GM23338 (cell line): Measurements from ENCODE around the gene CCN6.

Experiments used
- CREB1 ChIP-seq: fragments of 250-450 bp; sonication (Bioruptor Pico); IDR thresholded peaks from 2 replicates; pipeline ENCODE4 v1.5.0; 2020; ENCODE audit warnings: low read depth, mild to moderate bottlenecking, moderate library complexity
- CTCF ChIP-seq, 2 experiments: fragments of 200-600 bp in 1 of 2; sonication (generic) in 1 of 2; conservative IDR thresholded peaks; 2 replicates each; pipeline versions ENCODE4 v1.5.1 to v1.6.1; 2016 to 2017; ENCODE audit warnings: antibody characterized with exemption in 2 of 2, low read depth in 2 of 2, mild to moderate bottlenecking in 2 of 2, moderate library complexity in 1 of 2
- EZH2 ChIP-seq: fragments of 200-600 bp; sonication (generic); IDR thresholded peaks from one replicate; pipeline ENCODE4 v1.8.0; 2017; ENCODE audit warnings: antibody characterized with exemption, mild to moderate bottlenecking, low read depth; ENCODE audit not compliant: unreplicated experiment
- EZH2phosphoT487 ChIP-seq: fragments of 200-600 bp; sonication (generic); IDR thresholded peaks from one replicate; pipeline ENCODE4 v1.8.1; 2018; ENCODE audit warnings: antibody characterized with exemption; ENCODE audit not compliant: unreplicated experiment
- POLR2AphosphoS5 ChIP-seq: IDR thresholded peaks from 2 replicates; pipeline ENCODE4 v1.6.1; 2016; ENCODE audit warnings: antibody characterized with exemption, low read depth
- REST ChIP-seq: IDR thresholded peaks from one replicate; pipeline ENCODE4 v1.6.1; 2018; ENCODE audit warnings: antibody characterized with exemption; ENCODE audit not compliant: unreplicated experiment
- ZNF331 ChIP-seq: fragments of 250-450 bp; sonication (Bioruptor Pico); IDR thresholded peaks from 2 replicates; pipeline ENCODE4 v1.5.0; 2020; ENCODE audit warnings: low read depth, mild to moderate bottlenecking, moderate library complexity

GRCh38 chr6:112106562-112106961 is 52.7 kb downstream of the CCN6 start:
- no peak for TF ChIP-seq CTCF (conservative IDR thresholded peaks at IDR 0.05; ENCODE audit: low read depth in 2 of 2)
- TF ChIP-seq POLR2AphosphoS5, result no peak
- TF ChIP-seq EZH2, result no peak
- no peak for TF ChIP-seq REST
- no peak for TF ChIP-seq EZH2phosphoT487
- TF ChIP-seq ZNF331 (CRISPR knock-in tag), result no peak
- TF ChIP-seq CREB1, result no peak
